NCI-H187 treated with DMSO at 0.1 percent for 48 hours (cell line): ENCODE measurements around the gene CD81.

Experiments used
- DNase-seq: peaks from one replicate; lab custom pipeline; 2025; lab: John Stamatoyannopoulos, UW

Gene CD81

DNA sequence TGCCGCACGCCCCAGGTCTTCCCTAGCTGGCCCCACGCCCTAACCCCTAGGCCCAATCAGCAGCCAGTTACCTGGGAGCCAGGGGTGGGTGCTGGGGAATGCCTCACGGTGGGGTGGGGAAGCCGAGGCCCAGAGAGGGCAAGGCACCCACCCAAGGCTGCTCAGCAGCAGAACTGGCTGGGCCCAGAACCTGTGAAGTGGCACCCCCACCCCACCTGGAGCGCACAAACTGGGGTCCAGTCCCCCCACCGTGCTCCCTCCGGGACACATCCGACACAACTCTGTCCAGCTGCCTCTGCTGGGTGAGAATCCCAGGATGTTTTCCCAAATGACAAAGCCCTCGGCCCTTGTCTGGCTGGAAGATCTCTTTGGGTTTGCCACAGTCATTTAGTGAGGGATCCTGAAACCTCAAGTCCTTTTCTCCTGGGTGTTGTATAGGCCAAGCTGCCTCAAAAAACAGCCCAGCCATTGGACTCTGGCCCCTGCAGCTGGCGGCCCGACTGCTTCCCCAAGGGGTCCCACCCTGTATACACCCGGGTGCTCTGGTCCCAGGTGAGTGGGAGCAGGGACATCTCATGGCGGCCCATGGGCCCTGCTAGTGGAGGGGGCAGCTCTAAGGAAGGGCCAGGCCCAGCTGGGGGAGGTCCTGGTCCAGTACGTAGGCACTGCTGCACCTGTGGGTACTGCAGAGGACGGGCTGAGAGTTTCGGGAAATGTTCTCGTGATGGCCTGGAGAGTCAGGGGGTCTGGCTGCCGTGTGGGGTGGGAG is 44.3 kb downstream of the CD81 start:
- DNase-seq = no peak

DNA sequence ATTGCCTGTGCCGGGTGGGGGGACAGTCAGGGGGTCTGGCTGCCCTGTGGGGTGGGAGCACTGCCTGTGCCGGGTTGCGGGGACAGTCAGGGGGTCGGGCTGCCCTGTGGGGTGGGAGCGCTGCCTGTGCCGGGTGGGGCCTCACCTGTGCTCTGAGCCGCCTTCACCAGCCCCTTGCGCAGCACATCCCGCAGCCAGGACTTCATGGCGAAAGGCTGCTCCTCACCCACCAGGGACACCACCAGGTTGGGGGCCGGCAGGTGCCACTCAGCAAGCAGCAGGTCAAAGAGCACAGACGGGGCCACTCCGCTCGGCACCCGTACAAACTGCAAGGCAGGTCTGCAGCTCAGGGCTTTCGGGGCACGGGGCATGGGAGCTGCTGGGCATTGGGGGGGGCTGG is 44.9 kb downstream of the CD81 start:
- no peak for DNase-seq

GRCh38 chr11:2422461-2423156 is 45.5 kb downstream of the CD81 start:
- DNase-seq = no peak

DNA sequence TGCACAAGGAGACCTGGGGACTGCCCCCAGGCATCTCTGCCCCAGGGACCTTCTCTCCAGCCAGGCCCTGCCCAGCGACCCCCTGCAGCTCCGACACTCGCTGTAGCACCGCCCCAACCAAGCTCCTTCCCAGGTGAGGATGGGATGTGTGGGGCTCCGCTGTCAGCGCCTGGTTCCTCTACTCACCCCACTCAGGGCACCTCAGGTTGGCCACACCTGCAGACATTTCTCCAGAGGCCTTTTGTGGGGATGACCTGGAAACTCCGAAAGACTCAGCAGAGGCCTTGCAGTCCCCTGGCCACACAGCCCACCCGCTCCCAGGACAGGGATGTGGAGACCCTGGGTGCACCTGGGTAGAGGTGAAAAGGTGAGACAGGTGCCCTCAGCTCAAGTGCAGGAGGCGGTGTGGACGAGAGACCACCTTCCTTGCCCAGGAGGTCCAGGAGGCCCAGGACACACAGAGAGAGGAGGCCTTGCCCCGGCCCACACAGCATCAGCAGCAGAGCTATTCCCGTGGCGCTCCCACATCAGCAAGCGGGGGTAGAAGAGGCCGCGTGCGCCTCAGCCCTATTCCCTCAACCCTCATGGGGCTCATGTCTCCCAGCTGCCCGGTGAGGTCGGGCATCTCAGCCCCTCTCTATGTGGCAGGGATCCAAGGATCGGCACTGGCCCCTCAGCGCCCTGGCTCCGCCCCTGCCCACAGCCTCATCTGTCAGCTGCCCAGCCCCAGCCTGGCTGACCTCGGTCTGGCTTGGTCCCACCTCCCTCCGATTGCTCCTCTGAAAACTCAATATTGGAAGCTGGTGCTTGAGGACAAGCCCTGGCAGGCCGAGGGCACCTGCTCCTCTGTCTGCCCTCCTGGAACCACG is 46.3 kb downstream of the CD81 start:
- no peak for DNase-seq

- DNase-seq = no peak
Observed at GRCh38 chr11:2424811-2425495, 47.8 kb downstream of the CD81 start.

DNA sequence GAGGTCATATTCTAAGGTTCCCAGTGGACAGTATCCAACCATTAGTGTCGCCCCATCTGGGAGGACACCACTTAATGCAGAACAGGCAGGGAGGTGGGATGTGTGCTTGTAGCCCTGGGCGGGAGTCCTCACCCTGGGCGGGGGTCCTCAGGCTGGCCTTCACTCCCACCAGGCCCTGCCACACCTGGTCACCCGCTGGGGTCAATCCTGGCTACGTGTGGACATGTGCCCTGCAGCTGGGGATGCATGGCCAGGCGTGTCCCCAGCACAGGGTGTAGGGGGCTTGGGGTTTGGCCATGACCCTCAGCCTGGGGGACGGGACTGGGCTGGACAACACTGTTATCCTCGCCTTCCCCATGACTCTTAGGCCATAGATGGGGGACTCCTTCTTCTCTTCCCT is 48.4 kb downstream of the CD81 start:
- DNase-seq = no peak

GRCh38 chr11:2426221-2426620 is 49.1 kb downstream of the CD81 start:
- no peak for DNase-seq

DNA sequence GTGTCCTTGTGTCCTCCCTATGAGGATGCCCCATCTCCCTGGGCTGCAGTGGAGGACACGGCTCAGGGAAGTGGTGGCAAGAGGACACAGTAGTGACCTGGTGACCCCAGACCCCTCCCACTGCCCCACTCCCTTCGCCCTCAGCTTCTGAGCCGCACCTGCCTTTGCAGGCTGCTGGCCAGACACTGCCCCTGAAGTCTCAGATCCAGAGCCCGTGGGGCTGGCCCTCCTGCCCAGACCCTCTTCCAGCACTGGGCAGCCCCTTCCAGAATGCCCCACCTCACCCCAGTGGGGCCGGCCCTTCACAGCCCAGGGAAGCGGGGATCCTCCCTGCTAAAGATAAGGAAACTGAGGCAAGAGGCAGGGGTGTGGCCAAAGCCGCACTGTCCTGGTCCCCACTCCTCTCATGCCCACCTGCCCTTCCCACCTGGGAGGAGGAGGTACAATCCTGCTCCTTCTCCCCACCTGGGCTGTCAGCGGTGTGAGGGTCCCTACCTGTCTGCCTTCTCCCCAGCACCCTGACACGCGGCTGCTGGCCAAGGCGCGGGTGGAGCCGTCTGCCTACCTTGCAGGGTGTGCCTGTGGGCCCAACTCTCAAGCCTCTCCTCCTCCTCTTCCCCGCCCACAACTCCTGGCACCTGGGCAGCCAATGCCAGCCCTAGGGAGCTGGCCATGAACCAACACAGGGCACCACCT is 49.9 kb downstream of the CD81 start:
- DNase-seq = no peak

- DNase-seq = no peak
Observed at GRCh38 chr11:2427721-2428321, 50.7 kb downstream of the CD81 start.

DNA sequence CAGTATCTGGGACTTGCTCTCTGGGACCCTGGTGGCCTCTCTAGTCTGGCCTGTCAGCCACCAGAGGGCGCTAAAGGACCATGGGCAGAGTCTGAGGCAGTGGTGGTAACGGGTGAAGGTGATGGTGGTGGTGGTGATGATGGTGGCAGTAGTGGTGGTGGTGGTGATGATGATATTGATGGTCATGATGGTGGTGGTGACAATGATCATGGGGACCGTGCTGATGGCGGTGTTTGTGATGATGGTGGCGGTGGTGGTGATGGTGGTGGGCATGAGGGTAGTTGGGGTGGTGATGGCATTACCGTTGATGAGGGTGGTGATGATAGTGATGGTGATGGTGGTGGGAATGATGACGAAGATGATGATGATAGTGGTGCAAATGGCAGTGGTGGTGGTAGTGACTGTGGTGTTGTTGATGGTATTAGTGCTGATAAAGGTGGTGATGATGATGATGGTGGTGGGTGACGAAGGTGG is 51.2 kb downstream of the CD81 start:
- DNase-seq = no peak

DNA sequence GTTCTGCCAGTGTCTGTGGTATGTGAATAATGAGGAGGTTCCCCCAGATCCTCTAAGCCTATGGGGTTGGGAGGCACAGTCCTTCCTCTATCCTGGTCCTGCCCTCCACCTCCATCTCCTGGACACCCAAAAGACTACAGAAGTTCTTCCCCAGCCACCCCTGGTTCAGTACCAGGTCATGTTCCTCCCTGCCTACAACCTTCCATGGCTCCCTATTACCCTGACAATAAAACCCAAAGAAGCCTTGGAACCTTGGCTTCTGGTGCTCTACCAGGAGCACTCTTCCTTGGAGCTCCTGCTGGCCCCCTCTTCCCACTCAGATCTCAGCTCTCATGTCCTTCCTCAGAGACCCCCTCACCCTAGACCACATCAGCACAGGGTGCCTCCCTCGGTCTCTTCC is 54.3 kb downstream of the CD81 start:
- no peak for DNase-seq

DNA sequence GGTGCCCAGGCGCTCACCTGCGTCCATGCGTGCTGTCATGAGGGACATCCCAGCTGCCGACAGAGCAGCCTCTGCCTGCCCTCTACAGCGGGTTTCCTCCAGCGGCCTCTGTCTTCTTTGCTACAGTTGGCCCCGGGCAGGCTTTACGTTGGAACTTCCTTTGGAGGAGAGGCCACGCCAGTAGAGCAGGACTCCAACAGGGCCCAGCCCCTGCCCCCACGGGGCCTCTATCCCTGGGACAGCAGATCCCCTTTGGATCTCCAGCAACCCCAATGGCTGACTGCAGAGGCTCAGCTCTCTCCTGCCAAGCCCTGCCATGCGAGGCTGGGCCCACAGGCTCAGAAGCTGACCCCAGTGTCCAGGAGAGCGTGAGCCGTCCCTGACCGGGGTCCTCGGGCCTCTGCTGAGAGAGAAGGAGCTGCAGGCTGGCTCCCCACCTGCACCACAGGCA is 55.1 kb downstream of the CD81 start:
- no peak for DNase-seq

GRCh38 chr11:2432628-2433071 is 55.5 kb downstream of the CD81 start:
- no peak for DNase-seq

DNA sequence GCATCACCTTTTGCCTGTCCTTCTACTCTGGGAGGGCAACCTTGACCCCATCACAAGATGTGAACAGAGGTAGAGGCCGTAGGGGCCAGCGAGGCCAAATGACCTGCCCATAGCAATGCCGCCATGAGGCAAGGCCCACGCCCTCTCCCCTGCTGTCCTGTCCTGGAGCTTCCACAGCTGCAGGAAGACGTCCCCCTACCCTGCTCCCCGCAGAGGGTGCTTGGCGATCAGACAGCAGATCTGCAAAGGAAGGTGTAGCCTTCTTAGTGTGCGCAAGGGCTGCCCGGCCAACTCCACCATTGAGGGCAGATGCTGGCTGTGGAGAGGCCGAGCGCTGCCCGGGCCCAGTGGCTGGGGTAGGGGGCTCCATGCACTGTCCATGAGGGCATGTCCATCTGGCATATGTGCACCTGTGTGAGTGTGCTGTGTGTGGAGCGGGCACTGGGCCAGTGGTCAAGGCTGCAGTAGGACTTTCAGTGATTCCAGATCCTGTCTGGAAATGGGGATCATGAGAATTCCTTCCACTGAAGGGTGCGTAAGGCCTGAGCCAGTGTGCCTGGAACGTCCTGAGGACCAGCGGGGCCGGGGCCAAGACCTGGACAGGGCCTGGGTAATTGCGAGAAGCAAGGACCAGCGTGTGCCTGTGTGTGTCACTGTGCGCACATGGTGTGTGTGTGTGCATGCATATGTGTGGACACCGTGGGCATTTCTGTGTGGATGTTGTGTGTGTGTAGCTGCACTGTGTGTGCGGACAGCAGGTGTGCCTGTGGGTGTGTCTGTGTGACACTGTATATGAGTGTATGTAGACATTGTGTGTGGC is 56.2 kb downstream of the CD81 start:
- DNase-seq = no peak

GRCh38 chr11:2434008-2434407 is 56.9 kb downstream of the CD81 start:
- DNase-seq = no peak

GRCh38 chr11:2434506-2435255 is 57.6 kb downstream of the CD81 start:
- DNase-seq = no peak

DNA sequence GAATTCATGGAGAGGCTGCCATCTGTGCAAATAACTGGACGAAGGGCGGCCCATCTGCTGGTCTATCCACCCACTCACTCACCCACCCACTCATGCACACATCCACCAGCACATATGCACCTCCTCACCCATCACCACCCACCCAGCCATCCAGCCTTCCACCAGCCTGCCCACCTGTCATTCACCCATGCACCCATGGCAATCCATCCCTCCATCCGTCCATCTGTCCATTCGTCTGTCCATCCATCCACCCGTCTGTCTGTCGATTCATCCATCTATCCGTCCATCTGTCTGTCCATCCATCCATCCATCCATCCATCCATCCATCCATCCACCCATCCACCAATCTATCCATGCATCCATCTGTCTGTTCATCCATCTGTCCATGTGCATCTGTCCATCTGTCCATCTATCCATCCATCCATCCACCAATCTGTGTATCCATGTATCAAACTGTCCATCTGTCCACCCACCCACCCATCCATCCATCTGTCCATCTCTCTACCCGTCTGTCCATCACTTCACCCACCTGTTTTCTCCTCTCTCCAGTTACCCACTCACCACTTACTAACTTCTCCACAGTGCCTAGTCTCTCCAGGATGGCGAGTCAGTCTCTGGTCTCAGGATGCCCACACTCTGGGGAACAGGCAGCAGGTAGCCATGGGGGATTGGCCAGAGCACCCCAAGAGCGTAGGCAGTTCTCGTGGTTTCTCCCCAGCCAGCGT is 58.3 kb downstream of the CD81 start:
- no peak for DNase-seq

DNA sequence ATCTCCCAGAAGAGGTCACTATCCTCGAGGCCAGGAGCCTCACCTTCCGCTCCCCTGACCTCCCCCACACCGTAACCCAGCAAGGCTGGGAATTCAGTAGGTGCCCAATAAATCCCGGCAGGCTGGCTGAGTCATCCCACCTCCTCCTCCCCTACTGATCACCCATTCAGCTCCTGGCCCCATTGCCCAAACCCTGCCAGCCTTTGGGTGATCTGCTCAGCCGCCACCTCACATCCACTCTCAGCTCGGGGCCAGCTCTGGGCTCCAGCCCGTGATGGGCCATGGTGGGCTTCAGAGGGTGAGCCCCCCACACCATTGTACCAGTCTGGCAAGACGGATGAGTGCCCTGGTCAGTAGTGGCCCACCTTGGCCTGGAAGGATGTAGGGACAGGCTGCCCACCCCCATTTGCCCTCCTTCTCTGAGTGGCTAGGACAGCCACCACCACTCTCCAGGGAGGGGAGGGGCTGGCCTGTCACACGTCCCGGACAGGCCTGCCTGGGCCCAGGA is 59.0 kb downstream of the CD81 start:
- DNase-seq = no peak
